Neural cell (in vitro differentiated cells): ENCODE results near the gene ZBTB6.

Experiments used
- CTCF ChIP-seq: fragments of 450-650 bp; IDR thresholded peaks from 2 replicates; pipeline ENCODE4 v1.5.1; 2014; ENCODE audit warnings: antibody characterized with exemption, mild to moderate bottlenecking, moderate library complexity; ENCODE audit not compliant: poor library complexity, severe bottlenecking
- EP300 ChIP-seq: fragments of 450-650 bp; conservative IDR thresholded peaks from 2 replicates; pipeline ENCODE4 v1.6.1; 2014; ENCODE audit warnings: antibody characterized with exemption, mild to moderate bottlenecking, moderate library complexity; ENCODE audit not compliant: poor library complexity, severe bottlenecking
- EZH2 ChIP-seq: fragments of 200-600, 300-800 bp; shearing (Covaris generic), sonication (generic); IDR thresholded peaks from 2 replicates; pipeline ENCODE4 v1.6.1; 2014; ENCODE audit warnings: antibody characterized with exemption, low read length, borderline replicate concordance, mild to moderate bottlenecking; ENCODE audit not compliant: insufficient read depth, poor library complexity, severe bottlenecking
- POLR2AphosphoS5 ChIP-seq: IDR thresholded peaks from 2 replicates; pipeline ENCODE4 v1.6.1; 2012
- RAD21 ChIP-seq: fragments of 450-650 bp; conservative IDR thresholded peaks from 2 replicates; pipeline ENCODE4 v1.6.1; 2014; ENCODE audit warnings: antibody characterized with exemption, mild to moderate bottlenecking, moderate library complexity
- SMC3 ChIP-seq: fragments of 450-650 bp; conservative IDR thresholded peaks from 2 replicates; pipeline ENCODE4 v1.6.1; 2014; ENCODE audit warnings: antibody characterized with exemption, mild to moderate bottlenecking, moderate library complexity; ENCODE audit not compliant: poor library complexity
- TAF1 ChIP-seq: IDR thresholded peaks from 2 replicates; pipeline ENCODE4 v1.6.1; 2012; ENCODE audit warnings: low read depth

- TF ChIP-seq CTCF (no peak), EZH2 (no peak), POLR2AphosphoS5 (no peak), RAD21 (no peak), EP300 (no peak), SMC3 (no peak), TAF1 (no peak)
Observed at GRCh38 chr9:122875523-122875922, 37.6 kb downstream of the ZBTB6 start.
